ENCODE data around the gene TMTC4. TPM values are rescaled to one million over a fixed set of nuclear protein-coding genes. Genes with fewer than 3 reads are reported as not detected.
"Not testable (repeated sequence)": the region's sequence is repeated elsewhere in the genome, so short reads cannot be mapped to it uniquely, and the experiment has no call there.

The TMTC4 gene, protein sequence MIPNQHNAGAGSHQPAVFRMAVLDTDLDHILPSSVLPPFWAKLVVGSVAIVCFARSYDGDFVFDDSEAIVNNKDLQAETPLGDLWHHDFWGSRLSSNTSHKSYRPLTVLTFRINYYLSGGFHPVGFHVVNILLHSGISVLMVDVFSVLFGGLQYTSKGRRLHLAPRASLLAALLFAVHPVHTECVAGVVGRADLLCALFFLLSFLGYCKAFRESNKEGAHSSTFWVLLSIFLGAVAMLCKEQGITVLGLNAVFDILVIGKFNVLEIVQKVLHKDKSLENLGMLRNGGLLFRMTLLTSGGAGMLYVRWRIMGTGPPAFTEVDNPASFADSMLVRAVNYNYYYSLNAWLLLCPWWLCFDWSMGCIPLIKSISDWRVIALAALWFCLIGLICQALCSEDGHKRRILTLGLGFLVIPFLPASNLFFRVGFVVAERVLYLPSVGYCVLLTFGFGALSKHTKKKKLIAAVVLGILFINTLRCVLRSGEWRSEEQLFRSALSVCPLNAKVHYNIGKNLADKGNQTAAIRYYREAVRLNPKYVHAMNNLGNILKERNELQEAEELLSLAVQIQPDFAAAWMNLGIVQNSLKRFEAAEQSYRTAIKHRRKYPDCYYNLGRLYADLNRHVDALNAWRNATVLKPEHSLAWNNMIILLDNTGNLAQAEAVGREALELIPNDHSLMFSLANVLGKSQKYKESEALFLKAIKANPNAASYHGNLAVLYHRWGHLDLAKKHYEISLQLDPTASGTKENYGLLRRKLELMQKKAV
- total RNA-seq: 9.9 TPM
- long read RNA-seq, transcript TMTC4-203 (18 exons, 3,483 nt): major isoform, 6 of 15 reads
- long read RNA-seq, partial matches to known transcripts: 2 of 15 reads
- long read RNA-seq, other reads (novel, unspliced or antisense): 3 of 15 reads

DNA sequence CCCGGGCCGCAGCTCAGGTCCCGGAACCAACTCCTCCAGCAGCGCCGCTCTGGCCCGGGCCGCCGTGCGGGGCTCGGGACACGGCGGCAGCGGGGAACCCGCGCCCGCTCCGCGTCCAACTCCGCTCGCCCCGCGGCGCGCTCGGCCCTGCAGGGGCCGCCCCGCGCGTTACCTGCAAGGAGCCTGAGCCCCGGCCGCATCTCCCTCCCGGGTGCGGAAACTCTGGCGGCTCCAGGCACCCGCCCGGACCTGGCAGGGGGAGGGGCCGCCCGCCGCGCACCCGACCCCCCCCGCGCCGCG lies at the start of gene TMTC4:
TSS of gene TMTC4 (minus strand) at position 224 of the 300 bp plus-strand sequence. CDS start 4,433 bp downstream, outside the sequence.
- ATAC-seq (no peak), DNase-seq (ENCODE audit: missing footprints) (no peak)
- intact Hi-C loops (cut with DNase I): no loop called here

GRCh38 chr13:100722517-100722916 lies 47.9 kb upstream of the TMTC4 start:
- ATAC-seq: no peak
- intact Hi-C loops (cut with DNase I): no loop called here
- DNase-seq (ENCODE audit: missing footprints): no peak

- intact Hi-C loops (cut with DNase I): no loop called here
- ATAC-seq: no peak
- no peak for DNase-seq (ENCODE audit: missing footprints)
Observed at GRCh38 chr13:100721885-100722512, 47.4 kb upstream of the TMTC4 start.

- intact Hi-C loops (cut with DNase I): no loop called here
- ATAC-seq (no peak), DNase-seq (ENCODE audit: missing footprints) (no peak)
Observed at GRCh38 chr13:100715604-100716003, 41.0 kb upstream of the TMTC4 start.

- intact Hi-C loops (cut with DNase I): no loop called here
- no peak for ATAC-seq
- no peak for DNase-seq (ENCODE audit: missing footprints)
Observed at GRCh38 chr13:100714478-100714877, 39.9 kb upstream of the TMTC4 start.

DNA sequence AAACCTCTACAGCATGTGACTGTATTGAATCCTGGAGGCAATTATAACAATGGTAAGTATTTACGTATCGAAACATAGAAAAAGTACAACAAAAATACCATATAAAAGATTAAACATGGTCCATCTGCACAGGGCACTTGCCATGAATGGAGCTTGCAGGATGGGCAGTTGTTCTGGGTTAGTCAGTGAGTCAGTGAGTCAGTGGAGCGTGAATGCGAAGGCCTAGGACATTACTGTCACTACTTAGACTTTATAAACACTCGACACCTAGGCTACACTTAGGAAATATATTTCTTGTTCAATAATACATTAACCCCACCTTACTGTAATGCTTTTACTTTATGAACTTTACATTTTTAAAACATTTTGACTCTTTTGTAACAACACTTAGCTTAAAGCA lies 35.6 kb upstream of the TMTC4 start:
- intact Hi-C loops (cut with DNase I): no loop called here
- DNase-seq (ENCODE audit: missing footprints) (no peak), ATAC-seq (no peak)

DNA sequence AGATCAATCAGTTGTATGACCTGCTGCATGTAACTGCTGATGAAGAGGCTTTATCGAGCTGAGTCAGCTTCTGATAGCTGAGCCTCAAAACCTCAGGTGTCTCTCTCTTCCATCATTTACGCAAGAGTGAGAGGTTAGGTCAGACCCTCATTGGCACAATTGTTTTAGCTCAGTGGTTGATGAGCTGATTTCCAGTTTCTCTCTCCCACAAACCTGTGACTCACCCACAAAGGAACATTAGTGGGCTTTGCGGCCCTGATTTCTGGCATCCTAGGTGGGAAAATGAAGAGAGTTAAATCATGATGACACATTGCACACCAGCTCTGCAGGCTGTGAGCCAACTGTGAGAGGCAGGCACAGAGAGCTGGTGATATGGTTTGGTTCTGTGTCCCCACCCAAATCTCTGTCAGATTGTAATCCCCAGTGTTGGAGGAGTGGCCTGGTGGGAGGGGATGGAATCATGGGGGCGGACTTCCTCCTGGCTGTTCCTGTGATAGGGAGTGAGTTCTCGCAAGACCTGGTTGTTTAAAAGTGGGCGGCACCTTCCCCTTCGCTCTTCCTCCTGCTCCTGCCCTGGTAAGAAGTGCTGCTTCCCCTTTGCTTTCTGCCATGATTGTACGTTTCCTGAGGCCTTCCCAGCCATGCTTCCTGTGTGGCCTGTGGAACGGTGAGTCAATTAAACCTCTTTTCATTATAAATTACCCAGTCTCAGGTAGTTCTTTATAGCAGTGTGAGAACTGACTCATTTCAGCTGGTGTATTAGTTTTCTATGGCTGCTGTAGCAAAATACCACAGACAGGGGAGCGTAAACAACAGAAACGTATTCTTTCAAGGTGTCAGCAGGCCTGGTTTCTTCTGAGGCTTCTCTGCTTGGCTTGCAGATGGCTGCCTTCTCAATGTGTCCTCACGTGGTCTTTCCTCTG lies 33.5 kb upstream of the TMTC4 start:
- ATAC-seq (no peak), DNase-seq (ENCODE audit: missing footprints) (no peak)
- intact Hi-C loops (cut with DNase I): no loop called here

GRCh38 chr13:100698331-100698730 lies 23.7 kb upstream of the TMTC4 start:
- DNase-seq (ENCODE audit: missing footprints); ATAC-seq; intact Hi-C loops (cut with DNase I): not testable (repeated sequence)

- intact Hi-C loops (cut with DNase I): no loop called here
- DNase-seq (ENCODE audit: missing footprints): no peak
- ATAC-seq: no peak
Observed at GRCh38 chr13:100695509-100695773, 20.8 kb upstream of the TMTC4 start.

GRCh38 chr13:100694722-100695508 lies 20.3 kb upstream of the TMTC4 start:
- ATAC-seq (peak; percentile 68), DNase-seq (ENCODE audit: missing footprints) (no peak)
- intact Hi-C loops (cut with DNase I): no loop called here

GRCh38 chr13:100689191-100689590 lies 14.6 kb upstream of the TMTC4 start:
- no peak for DNase-seq (ENCODE audit: missing footprints)
- ATAC-seq: no peak
- intact Hi-C loops (cut with DNase I): no loop called here

GRCh38 chr13:100680131-100680530 lies 5.5 kb upstream of the TMTC4 start:
- ATAC-seq (no peak), DNase-seq (ENCODE audit: missing footprints) (no peak)
- intact Hi-C loops (cut with DNase I): no loop called here

GRCh38 chr13:100677128-100677527 lies 2.5 kb upstream of the TMTC4 start:
- intact Hi-C loops (cut with DNase I); DNase-seq (ENCODE audit: missing footprints); ATAC-seq: not testable (repeated sequence)

DNA sequence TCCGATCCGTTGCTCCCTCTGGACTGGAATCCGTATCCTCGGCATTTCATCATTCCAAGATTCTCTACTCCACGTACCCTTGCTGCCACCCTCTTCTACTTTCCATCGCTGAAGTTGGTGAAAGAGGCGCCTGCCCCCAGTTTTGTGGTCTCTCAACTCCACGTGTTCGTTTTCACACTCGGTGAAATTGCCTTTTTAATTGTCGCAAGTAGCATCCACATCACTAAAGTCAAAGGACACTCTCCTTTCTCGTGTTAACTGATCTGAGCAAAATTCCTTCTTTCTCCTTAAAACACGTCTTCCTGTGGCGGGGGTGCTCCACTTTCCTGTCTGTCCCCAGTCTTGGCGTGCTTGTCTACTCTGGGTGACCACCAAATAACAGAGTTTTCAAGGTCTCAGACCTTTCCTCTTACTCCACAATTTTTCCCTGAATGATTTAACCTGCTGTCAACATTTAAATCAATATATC lies 1.1 kb upstream of the TMTC4 start:
- intact Hi-C loops (cut with DNase I): no loop called here
- DNase-seq (ENCODE audit: missing footprints) (no peak), ATAC-seq (no peak)

- ATAC-seq (peak; percentile 97), DNase-seq (ENCODE audit: missing footprints) (peak; percentile 100)
- intact Hi-C loops (cut with DNase I): no loop called here
Observed at GRCh38 chr13:100674872-100675660, 471 bp upstream of the TMTC4 start.

- DNase-seq (ENCODE audit: missing footprints) (peak; percentile 81), ATAC-seq (peak; percentile 35)
- intact Hi-C loops (cut with DNase I): no loop called here
Observed at GRCh38 chr13:100673713-100674571, 653 bp downstream of the TMTC4 start.

All from Right ventricle myocardium inferior (tissue), 1 donor.